Measurements from ENCODE around the gene HIC1. TPM values are rescaled to one million over a fixed set of nuclear protein-coding genes. Genes with fewer than 3 reads are reported as not detected.

Gene HIC1
- total and polyA plus RNA-seq, 2 of the 4 experiments (the other 2 are of a cell fraction), result 10.4 to 23.0 TPM

GRCh38 chr17:2047590-2047989, 7.3 kb upstream of the HIC1 start:
- peaks cover 19% of the 10 kb centered on the region for H3K9me1 ChIP-seq (ENCODE audit: insufficient read depth, low read length)
- no peak overlapping the region for H3K23ac ChIP-seq (ENCODE audit: low read depth, low read length)
- no peak overlapping the region for H4K91ac ChIP-seq (ENCODE audit: insufficient read depth, low read depth, low read length)
- H3K9ac ChIP-seq (ENCODE audit: low read depth, low read length), result no peak overlapping the region
- no peak overlapping the region for H3K27ac ChIP-seq (ENCODE audit: insufficient read depth, low read length)
- ChIA-PET CTCF (interaction anchor here (0.6 kb wide), 1 partner anchor 11 kb away, joined by 3 read pairs; no protein-coding TSS in a partner anchor), POLR2A (ENCODE audit: unreplicated experiment) (no interaction called here)
- H3K79me1 ChIP-seq (ENCODE audit: low read depth in 1 of 2, low read length in 2 of 2), result peaks cover 17 to 33% of the 10 kb centered on the region in 2 experiments
- no peak overlapping the region for H4K8ac ChIP-seq (ENCODE audit: low read depth in 2 of 2, low read length in 2 of 2)
- H2BK120ac ChIP-seq (ENCODE audit: low read depth, low read length), result no peak overlapping the region
- peaks cover 22% of the 10 kb centered on the region for H3K4me1 ChIP-seq (ENCODE audit: control insufficient read depth, insufficient read depth, low read length)
- H3K27me3 ChIP-seq (ENCODE audit: control insufficient read depth, insufficient read depth, low read length), result no peaks in the 10 kb centered on the region
- no peak for DNase-seq
- H3K4ac ChIP-seq (ENCODE audit: low read depth, low read length), result no peak overlapping the region
- H2BK5ac ChIP-seq (ENCODE audit: low read depth, low read length, poor library complexity, severe bottlenecking), result no peak overlapping the region
- WGBS, 2 experiments (ENCODE audit: extremely low coverage in 2 of 2, insufficient read length in 1 of 2), result 98% methylated on average over 6 of the region's 6 CpGs; no CpG with 5 or more reads in 1 of the 2 experiments
- no peak overlapping the region for H2AFZ ChIP-seq (replicated peaks; ENCODE audit: low read length, poor library complexity)
- intact Hi-C loops (cut with micrococcal nuclease) (no loop called here), dilution Hi-C loops (cut with HindIII; ENCODE audit: low sequenced_read_pairs, unreplicated experiment) (no loop called here), in situ Hi-C loops (cut with MboI; ENCODE audit: low sequenced_read_pairs) (loop anchor here (25.0 kb wide), 1 partner anchor 335 kb away; the partner anchor contains the start of genes TLCD2 and WDR81)
- no peak overlapping the region for H2AK9ac ChIP-seq (replicated peaks; ENCODE audit: low read depth, low read length, poor library complexity)
- no peak overlapping the region for H2AK5ac ChIP-seq (ENCODE audit: low read depth, low read length)
- no peak overlapping the region for H3K14ac ChIP-seq (replicated peaks; ENCODE audit: low read depth, low read length)
- H3K9me3 ChIP-seq (ENCODE audit: control insufficient read depth, insufficient read depth, low read length), result no peaks in the 10 kb centered on the region
- no TSS peak for BruUV-seq (replicated peaks)
- peaks cover 10% of the 10 kb centered on the region for H4K20me1 ChIP-seq (ENCODE audit: insufficient read depth, low read length)
- H2BK20ac ChIP-seq (ENCODE audit: low read depth, low read length), result no peak overlapping the region
- TF ChIP-seq MXI1 (IDR thresholded peaks at IDR 0.05; ENCODE audit: borderline replicate concordance, low read depth, low read length), result no peak
- peak; percentile 32; the same call in 1 of the 2 replicates for TF ChIP-seq POLR2A (IDR thresholded peaks at IDR 0.05; ENCODE audit: low read depth, low read length)
- no peak for TF ChIP-seq USF2 (IDR thresholded peaks at IDR 0.05; ENCODE audit: low read depth, low read length)
- no peak for ATAC-seq (ENCODE audit: low read depth)
- H3K18ac ChIP-seq (ENCODE audit: low read depth, low read length), result no peak overlapping the region
- no peak overlapping the region for H2BK15ac ChIP-seq (ENCODE audit: low read depth, low read length)
- H3K56ac ChIP-seq (ENCODE audit: extremely low read depth, insufficient read depth, low read length), result no peak overlapping the region
- H3K36me3 ChIP-seq (ENCODE audit: control insufficient read depth, insufficient read depth, low read length), result peaks cover 15% of the 10 kb centered on the region
- no peak overlapping the region for H4K5ac ChIP-seq (ENCODE audit: low read depth, low read length)
- H3K4me3 ChIP-seq (ENCODE audit: insufficient read depth, low read depth, low read length), result no peak overlapping the region
- H3K4me2 ChIP-seq (ENCODE audit: low read depth, low read length), result no peak overlapping the region
